ENCODE data around the gene TMEM259.

Gene TMEM259

DNA sequence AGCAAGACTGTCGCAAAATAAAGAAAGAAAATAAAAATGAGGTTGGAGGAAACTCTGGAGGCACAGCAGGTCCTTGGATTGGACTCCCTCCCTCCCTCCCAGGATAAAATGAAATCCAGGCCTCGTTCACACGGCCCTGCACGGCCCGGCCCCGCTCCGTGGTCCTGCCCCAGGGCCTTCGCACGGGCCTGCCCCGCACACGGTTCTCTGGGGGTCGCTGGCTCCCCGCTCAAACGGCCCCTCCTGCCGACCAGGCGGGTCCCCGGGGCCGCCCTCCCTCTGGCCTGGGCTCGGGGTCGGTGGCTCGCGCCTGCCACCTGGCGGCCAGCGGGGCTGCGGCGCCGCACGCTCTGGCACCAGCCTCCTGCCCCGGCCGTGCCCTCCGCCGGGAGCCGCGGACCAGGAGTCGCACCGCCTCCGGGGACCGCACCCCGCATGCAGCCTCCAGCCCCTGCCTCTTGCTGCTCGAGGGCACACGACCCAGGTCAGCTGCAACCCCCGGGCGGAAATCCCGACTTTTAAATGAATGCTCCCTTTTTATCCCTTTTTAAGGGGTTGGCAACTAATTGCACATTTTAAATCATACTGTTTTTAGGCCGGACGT is 38.3 kb downstream of the TMEM259 start:
- peak; percentile 37 for DNase-seq

DNA sequence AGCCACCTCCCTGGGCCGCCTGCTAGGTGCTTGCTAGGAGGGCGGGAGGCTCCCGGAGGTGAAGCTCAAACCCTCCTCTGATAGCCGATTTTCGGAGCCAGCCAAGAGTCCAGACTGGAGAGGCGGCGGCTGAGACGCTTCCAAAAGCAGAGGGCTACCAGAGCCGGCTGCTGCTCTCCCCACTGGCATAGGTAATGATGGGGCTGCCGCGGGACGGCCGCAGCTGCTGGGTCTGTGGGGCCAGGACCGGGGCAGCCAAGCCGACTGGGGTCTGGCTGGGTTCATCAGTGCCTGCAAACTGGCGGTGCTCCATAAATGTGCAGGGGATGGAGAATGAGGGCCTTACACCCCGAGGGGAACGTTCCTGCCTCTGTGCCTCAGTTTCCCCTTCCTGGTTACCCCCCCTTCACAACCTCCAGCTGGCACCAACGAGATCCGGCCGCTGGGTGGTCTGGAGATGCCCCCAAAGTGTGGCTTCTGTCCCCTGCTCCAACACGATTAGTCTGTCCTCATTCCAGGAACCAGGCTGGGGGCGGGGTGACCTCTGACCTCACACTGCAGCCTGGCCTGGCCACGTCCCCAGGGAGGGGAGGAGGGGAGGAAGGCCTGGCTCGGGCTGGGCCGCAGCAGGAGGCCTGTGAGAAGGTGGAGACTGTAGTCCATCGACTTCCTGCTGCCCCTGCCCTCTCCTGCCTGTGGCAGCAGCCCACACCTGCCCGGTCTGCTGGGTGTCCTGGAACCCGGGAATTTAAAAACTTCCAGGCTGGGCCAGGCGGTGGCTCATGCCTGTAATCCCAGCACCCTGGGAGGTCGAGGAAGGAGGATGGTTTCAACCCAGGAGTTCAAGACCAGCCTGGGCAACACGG is 40.6 kb downstream of the TMEM259 start:
- no peak for DNase-seq

DNA sequence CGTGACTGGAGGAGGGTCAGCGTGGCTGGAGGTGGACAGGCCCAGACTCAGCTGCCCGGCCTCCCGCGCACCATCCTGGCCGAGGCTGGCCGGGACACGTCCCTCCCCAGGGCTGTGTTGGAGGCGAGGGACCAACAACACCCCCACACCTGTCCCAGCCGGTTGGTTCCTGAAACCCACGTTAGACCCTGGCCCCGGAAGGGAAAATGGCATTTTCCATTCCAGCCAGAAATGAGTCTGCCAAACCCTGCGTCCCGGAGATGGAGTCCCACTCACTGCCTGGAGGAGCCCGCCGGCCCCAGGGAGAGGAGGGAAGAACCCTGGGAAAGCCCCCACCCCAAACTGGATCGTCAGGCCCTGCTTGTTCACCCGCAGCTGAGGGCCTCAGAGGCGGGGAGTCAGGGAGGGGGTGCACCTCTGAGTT is 41.6 kb downstream of the TMEM259 start:
- no peak for DNase-seq

- no peak for DNase-seq
Measured at GRCh38 chr19:977058-977464, 43.9 kb downstream of the TMEM259 start.

GRCh38 chr19:976476-976875 is 44.4 kb downstream of the TMEM259 start:
- DNase-seq = no peak

DNA sequence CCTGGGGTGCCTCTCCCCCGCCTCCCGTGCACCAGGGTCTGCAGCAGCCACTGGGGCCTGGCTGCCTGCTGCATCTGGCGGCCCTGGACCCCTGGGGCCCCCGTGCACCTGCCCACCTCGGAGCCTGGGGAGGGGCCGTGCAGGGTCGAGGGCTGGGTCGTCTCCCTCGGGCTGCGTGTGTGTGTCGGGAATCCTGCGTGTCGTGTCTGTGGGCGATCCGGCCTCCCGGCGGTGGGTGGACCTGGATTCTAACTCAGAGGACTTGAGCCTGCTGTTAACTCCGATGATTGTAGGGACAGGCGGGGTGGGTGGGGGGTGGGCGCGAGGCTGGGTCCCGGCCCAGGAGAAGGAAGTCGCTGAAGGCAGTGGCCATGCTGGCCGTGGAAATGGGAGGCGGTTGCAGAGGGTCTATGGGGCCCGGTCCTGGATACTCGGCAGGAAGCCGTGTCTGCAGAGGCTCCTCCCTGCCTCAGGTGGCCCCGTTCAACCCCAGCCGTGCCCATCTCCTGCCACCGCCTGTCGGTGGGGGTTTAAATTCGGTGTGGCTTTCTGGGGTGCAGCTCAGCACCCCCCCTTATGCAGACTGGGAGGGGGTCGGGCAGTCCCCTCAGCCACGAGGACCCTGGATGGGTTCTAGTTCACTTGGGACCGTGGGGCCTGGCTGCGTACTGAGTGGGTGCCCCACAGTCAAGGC is 46.2 kb downstream of the TMEM259 start:
- DNase-seq = no peak

DNA sequence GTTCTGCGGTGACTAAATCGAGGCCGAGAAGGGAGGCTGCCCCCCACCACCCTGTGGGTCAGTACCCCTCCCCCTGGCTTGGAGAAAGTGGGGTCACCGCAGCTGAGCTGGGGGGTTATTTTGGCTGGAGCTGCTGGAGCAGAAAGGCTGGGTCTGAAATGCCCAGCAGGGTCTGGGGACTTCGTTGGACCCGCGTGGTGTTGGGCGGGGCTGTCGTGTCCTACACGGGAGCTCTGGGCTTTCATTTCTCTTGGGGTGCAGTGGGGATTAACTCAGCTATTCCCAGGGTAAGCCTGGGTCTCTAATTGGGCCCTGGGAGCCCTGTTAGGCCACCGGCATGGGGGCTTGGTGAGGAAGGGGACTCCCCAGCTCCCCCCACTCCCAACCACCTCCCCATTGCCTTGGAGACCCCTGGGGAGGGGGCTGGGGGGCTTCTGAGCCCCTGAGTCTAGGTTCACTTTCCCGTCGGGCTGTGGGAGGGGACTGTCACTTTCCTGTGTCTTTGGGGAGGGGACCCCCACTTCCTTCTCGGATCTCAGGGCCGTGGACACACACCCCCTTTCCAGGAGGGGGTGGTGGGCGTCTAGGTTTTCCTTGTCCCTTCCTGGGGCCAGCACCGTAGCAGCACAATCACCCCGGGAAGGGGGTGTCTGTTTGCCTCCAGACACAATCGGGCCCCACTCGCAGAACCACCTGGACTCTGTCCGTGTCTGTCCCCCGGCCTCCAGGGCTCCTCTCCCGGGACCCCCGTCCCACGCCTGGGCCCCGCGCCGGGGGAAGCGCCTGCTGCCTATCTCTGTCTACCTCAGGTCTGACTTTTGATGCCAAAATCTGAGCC is 47.0 kb downstream of the TMEM259 start:
- no peak for DNase-seq

- DNase-seq = no peak
Measured at GRCh38 chr19:972281-972680, 48.6 kb downstream of the TMEM259 start.

DNA sequence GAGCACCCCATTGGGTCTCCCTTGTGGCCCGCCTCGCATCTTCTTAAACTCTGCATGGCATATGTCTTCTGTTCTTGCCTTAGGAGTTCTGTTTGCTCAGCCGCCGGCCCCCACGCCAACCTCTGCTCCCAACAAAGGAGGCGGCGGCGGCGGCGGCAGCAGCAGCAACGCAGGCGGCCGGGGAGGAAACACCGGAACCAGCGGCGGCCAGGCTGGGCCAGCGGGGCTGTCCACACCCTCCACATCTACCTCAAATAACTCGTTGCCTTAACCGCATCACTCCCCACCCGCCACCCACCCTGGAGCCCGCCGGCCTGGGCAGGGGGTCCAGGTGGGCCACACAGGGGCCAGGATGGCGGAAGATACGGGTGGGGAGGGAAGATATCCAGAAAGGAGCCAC is 49.1 kb downstream of the TMEM259 start:
- DNase-seq = no peak

- DNase-seq = no peak
Measured at GRCh38 chr19:970695-971094, 50.2 kb downstream of the TMEM259 start.

DNA sequence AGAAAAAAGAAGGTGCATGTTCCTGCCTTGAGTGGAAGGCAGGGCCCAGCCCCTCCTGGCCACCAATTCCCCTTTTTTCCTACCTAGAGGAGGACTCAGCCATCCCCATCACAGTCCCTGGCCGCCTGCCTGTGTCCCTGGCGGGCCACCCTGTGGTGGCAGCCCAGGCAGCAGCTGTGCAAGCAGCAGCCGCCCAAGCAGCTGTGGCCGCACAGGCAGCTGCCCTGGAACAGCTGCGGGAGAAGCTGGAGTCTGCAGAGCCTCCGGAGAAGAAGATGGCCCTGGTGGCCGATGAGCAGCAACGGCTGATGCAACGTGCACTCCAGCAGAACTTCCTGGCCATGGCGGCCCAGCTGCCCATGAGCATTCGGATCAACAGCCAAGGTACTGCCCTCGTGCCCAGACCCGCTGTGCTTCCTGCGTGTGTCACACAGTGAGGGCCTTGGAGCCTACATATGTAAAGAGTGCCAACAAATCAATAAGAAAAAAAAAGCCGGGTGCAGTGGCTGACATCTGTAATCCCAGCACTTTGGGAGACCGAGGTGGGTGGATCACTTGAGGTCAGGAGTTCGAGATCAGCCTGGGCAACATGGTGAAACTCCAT is 54.3 kb downstream of the TMEM259 start:
- DNase-seq = no peak

DNA sequence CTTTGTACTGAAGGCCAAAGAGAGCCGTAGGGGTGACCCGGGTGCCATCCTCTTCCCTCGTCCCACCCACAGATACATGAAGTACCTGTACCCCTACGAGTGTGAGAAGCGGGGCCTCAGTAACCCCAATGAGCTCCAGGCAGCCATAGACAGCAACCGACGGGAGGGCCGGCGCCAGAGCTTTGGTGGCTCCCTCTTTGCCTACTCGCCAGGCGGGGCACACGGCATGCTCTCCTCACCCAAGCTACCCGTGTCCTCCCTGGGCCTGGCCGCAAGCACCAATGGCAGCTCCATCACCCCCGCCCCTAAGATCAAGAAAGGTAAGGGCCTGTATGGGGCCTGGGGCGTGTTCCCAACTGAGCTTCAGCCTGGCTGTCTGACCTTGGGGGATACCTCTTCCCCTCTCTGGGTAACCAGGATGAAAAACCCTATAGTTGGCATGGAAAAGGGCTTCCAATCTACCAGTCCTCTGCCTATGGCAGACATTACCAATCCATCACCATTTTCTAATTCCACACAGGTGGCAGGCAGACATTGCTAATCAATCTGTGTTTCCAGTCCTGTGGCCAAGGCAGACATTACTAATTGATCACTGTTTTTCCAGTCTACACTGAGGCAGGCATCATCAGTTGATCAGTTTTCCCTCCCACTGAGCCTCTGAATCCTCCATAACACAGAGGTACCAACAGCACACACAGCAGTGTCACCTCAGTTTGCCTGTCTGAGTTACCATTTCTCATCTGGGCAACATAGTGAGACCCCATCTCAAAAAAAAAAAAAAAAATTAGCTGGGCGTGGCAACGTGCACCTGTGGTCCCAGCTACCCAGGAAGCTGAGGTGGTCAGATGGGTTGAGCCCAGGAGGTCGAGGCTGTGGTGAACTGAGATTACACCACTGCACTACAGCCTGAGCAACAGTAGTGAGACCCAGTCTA is 55.9 kb downstream of the TMEM259 start:
- DNase-seq = peak; percentile 31

GRCh38 chr19:964116-964520 is 56.8 kb downstream of the TMEM259 start:
- no peak for DNase-seq

- no peak for DNase-seq
Measured at GRCh38 chr19:963486-963951, 57.4 kb downstream of the TMEM259 start.

GRCh38 chr19:962683-963400 is 58.1 kb downstream of the TMEM259 start:
- DNase-seq = no peak

DNA sequence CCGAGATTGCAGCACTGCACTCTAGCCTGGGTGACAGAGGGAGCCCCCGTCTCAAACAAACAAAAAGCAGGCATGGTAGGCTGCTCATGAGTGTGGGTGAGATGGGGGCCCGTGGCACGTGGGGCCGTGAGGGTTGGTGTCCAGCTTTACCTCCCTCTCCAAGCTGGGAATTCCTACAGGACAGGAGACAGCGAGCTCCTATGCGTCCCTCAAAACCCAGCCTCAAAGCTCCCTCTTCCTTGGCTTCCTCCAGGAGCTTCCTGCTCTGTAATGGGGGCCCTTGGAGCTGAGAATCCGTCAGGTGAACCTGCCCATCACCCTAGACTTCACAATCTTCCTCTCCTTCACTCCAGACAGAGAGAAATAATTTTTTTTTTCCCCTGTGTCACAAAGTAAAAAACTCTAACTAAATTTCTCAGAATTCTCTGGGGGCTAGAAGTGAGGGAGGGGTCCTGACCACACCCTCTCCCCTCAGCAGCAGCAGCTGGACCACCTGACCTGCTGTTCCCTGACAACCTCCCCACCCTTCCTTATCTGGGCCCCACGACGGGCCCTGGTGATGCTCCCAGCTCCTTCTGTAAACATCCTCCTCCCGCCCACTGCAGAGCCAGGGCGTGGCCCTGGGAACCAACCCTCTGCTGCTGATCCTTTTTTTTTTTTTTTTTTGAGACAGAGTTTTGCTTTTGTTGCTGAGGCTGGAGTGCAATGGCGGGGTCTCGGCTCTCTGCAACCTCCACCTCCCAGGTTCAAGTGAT is 58.9 kb downstream of the TMEM259 start:
- peak; percentile 46 for DNase-seq

DNA sequence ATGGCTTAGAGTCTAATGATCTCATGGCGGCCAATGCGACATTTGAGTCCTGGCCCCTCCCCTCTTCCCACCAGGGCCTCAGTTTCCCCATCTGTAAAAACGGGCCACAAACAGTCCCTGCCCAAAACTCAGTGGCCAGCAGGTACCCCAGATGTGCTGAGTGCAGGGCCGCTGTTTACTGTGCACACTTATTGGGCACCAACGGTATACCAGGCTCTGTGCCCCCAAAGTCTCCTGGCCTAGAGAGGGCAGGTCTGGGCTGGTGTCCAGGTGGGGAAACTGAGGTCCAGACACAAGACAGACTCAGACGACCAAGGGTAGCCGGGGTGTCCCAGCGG is 60.4 kb downstream of the TMEM259 start:
- DNase-seq = no peak

DNA sequence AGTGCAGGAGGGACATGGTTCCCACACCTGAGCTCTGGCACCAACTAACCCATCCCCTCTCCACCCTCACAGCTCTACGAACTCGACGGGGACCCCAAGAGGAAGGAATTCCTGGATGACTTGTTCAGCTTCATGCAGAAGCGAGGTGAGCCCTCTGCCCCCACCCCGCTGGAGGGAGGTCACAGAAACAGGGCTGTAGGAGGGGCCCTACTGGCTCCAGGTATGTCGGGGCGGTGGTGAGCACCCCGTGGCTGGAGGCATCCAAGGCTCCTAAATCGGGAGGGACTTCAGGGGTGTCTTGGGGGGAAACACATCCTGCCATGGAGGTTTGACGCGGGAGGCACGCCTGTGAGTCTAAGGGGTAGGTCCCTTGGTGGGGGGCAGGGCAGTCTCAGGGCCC is 60.9 kb downstream of the TMEM259 start:
- no peak for DNase-seq

Data from HCEC 1CT (cell line).